HG03045 (cell line): ENCODE measurements around the gene AAK1.
"Not testable (repeated sequence)": the region's sequence is repeated elsewhere in the genome, so short reads cannot be mapped to it uniquely, and the experiment has no call there.

Experiments
- ATAC-seq: cut with Tn5 transposase; IDR thresholded peaks from one replicate; pipeline ENCODE4 v1.9.1; 2021; ENCODE audit warnings: mild to moderate bottlenecking, moderate library complexity; ENCODE audit not compliant: unreplicated experiment

AAK1 gene

DNA sequence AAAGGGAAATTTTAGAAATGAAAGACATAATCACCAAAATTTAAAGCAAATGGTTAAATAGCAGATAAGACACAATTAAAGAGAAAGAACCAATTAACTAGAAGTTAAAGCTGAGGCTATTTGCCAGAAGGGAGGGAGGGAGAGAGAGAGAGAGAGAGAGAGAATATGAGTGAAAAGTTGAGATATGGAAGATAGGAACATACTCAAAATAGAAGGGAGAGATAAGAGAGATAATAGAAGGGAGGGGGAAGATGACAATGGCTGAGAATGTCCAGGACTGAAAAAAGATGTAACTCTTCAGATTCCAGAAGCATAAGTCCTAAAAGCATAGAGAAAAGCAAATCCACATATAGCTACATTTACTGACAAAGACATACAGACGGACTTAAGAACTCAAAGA, 17.1 kb upstream of the AAK1 start:
- ATAC-seq, result no peak

DNA sequence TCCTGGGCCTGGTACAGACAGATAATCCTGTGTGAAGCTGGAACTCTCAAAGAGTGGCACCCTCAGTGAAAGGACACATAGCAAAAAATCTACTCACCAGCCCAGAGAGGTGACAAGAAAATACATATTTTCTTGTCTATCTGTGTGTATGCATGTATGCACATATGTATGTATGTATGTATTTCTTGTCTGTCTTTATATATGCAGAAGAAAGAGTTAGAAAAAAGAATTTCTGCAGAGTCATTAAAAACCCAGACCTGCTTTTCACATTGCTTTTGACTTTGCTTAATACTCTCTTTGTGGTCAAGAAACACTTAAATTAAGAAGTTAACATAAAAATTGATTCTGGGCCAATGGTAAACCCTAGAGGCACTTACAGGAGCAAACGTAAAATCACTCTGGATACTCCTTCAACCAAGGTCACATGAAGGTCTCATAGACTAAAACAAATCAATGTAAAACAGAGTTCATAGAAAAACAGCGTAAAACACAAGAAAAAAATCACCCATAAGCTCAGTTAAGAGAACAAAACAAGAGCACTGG, 16.5 kb upstream of the AAK1 start:
- no peak for ATAC-seq

DNA sequence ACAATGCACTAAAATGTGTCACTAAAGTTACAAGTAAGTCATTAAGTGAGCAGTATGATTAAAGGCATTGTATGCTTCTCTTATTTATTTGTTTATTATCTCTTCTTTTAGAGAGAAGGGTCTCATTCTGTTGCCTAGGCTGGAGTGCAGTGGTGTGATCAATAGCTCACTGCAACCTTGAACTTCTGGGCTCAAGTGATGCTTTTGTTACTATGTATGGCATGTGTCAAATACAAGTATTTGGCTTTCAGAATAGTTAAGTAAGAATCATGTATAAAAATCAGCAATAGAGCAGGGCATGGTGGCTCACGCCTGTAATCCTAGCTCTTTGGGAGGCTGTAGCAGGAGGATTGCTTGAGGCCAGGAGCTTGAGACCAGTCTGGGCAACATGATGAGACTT, 15.8 kb upstream of the AAK1 start:
- ATAC-seq, result no peak

DNA sequence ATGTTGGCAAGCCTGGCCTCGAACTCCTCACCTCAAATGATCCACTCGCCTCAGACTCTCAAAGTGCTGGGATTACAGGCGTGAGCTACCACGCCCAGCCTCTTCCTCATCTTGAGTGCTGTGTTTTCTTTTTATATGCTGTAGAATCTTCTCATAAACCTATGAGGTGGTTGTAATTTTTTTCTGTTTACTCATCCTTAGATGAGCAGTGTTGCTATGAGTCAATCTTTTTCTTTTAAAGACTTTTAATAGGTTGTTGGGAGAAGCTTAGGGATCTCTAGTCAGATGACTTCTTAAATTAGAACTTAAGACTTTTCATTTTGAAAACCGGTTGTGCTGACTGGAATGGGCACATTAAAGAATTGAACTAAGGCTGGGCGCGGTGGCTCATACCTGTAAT, 8.7 kb upstream of the AAK1 start:
- ATAC-seq, result no peak

DNA sequence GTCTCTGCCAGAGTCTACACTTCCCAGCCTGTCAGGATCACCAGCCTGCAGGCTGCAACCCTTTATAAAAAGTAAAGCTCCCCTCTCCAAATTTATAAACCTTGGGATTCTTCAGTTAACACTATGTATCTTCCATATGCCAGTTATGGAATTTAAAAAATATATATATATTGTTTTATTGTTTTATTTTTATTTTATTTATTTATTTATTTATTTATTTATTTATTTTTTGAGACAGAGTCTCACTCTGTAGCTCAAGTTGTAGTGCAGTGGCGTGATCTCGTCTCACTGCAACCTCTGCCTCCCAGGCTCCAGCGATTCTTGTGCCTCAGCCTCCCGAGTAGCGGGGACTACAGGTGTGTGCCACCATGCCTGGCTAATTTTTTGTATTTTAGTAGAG, 3.7 kb upstream of the AAK1 start:
- not testable (repeated sequence) for ATAC-seq

DNA sequence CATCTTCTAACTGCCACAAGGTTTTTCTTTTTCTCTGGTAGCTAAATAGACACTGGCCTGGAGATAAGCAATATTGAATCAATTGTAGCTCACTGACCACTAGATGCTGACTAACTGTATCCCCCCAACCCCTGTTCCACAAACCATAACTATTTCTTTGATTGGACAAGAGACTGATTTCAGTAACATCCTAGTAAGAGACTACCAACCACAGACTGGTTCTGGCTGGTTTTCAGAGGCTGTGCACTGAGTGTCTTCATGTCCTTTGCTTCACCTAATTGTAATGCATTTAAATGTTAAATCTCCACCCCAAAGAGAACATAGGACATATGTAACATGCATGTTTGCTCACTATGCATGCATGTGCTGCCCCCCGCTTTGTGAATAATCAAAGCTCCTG, 3.2 kb upstream of the AAK1 start:
- no peak for ATAC-seq

DNA sequence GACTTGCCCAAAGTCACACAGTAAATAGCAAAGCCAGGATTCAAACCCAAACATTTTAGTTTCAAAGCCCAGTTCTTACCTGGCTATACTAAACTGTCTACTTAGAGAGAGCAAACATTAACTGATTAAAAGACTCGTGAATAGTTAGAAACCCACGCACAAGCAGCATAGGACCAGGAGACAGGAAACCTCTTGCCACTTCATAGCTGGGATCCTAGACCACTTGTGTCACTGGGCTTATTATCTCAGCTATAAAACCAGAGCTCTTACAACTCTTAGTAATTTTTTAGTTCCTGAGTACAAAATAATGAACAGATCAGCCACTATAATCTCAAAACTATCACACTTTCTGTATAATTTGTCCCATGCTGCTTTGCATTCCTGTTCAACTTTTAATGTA, 2.4 kb upstream of the AAK1 start:
- no peak for ATAC-seq

DNA sequence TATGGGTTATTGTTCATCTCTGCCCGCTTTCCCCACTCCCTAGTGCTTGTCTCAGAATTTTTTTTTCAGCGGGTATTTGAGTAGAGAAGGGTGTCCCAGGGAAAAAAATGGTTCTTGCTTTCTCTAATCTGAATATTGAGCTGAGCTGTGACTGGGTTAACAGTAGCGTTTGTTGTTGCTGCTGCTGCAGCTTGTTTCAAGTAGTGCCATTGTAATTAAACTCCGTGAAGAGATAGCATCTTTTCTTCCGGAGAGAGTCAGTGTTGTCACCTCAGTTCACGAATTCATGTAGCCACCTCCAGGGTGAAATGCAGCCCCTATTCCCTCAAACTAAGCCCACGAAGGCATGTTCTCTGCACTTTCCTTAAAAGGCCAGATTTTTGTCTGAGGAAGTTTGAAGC, 1.5 kb upstream of the AAK1 start:
- no peak for ATAC-seq

DNA sequence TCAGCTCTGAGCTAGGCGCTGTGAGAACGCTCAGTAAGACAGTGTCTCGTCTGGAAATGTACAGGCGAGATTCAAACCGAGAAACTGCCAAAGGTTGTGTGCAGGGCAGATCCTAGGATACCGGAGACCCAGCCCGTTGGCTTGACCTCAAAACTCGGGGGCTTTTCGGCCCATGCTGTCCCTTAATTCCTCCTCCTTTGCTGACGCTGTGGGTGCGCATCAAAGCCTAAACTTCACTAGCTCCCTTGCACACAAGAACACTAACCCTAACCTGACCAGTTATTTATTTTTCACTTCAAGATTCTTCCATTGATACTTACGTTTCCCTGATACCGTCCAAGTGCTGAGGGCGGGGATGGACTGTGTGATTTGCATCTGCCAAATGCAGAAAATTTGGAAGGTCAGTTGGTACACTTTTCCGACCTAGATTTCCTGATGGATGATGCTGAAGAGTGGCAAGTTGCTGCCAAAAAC, 1.0 kb upstream of the AAK1 start:
- no peak for ATAC-seq

DNA sequence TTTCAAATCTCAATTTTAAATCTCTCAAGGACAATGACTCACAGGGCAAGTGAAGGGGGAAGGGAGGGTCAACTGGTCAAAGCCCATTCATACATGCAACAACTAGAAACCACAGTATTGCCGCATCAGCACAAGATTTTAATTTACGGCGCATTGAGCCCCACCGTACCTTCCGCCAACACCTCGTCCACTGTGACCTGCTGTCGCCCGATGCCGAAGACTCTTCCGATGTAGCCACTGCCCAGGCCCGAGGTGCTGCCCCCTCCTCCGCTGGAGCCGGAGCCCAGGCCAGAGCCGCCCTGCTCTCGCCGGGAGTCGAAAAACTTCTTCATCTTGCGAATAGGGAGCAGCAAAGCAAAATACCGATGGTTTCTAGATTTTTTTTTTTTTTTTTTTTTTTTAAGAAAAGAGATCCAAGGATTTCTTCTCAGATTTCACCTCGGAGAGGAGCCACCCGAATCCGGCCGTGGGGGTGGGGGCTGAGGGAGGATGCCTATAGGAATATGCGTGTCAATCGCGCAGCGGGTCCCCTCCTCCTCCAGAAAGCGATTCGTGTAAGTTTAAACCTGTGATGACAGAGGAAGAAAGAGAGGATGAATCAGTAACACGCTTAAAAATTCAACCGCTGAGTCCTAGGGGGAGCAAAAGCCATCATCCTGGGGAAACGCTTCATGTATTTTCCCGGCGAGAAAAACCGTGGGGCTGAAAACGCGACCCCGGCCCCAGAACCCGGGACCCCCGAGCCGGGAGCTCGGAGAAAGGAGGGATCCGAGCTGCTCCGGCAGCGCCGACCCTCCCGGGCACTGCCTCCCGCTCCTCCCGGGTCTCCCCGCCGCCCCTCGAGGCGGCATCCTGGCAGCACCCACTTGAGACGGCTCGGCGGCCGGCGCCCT, 584 bp downstream of the AAK1 start:
- ATAC-seq, result no peak

DNA sequence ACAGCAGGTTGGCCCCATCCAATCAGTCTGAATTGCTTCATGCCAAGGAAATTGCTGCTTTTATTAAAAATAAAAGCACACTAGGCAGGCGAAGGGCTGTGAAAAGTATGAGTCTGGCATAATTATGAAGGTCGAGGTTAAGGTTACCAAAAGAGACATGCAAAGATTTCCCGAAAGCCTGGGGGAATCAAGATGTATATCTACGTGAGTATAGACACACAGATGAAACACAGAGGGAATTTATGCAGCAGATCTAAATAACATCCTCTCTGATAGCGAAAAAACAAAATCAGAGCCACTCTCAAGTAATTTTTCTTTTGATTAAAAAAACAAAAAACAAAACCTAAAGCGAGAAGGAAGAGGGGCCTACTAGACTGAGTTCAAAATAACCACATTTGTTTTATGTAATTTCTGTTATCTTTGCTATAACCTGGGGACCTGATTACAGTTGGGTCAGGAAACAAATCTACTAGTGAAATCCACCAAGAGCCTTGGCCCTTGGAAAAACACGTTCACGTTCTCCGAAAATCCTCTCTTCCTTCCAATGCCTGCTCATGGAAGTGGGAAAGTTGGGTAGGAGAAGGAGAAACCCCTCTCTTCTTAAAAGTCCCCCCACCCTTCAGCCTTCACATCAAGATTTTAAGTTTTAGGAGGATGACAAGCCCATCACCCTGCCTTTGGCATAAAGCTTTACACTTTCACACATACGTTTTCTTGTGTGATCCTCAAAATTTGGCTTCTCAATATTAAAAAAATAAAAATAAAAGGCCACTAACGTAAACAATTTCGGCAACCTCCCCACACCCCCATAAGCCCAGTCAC, 1.4 kb downstream of the AAK1 start:
- ATAC-seq, result no peak

DNA sequence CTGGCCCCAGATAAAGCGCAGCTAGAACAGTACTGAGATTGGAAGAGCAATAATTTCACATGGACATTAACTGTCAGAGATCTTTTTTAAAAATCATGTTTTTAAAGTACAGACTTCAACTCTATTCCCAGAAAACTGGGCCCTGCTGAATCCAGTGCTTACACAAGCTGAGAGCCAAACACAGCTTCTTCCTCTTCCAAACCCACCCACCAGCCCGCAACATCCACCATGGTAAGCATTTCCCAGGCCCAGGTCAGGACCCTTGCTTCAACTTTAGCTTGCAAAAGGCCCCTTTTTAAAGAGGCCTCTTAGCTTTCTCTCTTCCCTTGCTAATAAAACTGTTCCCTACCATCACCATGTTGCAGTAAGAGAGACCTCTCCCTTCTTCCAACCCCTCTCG, 2.1 kb downstream of the AAK1 start:
- ATAC-seq, result no peak

DNA sequence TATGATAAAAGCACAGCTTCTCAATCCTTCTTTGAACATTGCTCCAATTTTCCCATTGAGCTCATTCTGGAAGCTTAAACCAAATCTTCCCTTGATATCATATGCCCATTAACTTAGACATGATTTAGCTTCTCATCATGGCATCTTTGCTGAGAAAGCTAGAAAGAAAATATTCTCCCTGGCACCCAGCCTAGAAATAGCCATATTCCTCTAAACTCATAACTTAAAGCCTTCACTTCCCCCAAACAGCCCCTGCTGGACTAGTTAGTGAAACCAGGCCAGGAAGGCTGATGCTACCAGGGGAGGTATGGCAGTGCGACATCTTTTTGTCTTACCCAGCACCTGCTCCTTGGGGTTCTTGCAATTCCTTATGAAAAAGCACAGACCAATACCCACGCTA, 4.3 kb downstream of the AAK1 start:
- ATAC-seq, result no peak

DNA sequence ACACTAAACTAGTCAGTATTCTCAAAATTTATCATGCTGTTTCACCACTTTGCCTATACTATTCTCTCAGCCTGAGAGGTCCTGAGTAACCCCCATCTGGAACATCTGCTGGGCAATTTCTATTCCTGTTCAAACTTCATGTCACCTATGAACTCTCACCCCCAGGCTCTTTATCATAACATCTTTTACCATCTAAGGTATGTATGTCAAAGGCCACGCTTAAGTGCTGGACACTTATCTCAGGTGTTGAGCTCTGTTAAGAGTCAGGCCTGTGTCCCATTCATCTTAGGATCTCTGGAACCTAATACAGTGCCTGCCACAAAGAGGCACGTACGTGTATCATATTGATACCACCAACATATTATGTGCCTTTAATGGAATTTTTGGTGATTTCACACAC, 4.9 kb downstream of the AAK1 start:
- no peak for ATAC-seq

DNA sequence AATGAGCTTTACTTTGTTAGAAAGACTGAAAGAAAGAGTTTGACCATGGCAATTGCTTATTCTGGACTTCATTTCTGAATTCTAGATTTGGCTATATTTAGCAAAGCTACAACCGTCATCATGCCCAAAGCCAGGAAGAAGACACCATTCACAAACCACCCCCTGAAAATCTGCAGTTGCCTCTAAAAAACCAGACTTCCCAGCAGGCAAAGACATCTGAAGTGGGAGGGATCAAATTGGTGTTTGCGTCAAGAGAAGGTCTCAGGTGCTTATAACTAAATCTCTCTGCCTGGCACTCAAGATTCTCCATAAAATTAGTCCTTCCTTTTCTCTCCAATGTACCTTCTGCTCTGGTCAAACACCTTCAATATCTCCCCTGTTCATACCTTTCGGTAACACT, 5.6 kb downstream of the AAK1 start:
- ATAC-seq, result no peak

DNA sequence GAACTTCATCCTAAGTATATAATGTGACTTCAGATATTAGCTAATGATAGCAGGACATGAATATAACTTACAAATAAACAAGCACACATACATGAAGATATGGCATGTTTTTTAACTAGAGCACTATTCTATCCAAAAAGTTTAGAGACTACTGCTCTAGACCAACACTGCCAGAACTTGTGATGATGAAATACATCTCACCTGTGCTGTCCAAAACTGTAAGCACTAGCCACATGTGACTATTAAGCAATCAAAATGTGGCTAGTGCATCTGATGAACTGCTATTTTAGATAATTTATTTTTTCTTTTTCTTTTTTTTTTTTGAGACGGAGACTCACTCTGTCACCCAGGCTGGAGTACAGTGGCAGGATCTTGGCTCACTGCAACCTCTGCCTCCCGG, 7.1 kb downstream of the AAK1 start:
- ATAC-seq, result no peak

DNA sequence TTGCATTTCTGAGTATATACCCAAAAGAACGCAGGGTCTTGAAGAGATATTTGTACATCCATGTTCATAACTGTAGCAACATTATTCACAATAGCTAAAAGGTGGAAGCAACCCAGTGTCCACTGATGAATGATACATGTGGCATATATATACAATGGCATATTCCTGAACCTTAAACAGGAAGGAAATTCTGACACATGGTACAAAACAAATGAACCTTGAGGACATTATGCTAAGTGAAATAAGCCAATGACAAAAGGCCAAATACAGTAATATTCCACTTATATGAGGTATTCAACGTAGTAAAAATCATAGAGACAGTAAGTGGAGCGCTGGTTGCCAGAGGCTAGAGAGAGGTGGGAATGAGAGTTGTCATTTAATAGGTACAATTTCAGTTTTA, 8.1 kb downstream of the AAK1 start:
- ATAC-seq, result no peak

DNA sequence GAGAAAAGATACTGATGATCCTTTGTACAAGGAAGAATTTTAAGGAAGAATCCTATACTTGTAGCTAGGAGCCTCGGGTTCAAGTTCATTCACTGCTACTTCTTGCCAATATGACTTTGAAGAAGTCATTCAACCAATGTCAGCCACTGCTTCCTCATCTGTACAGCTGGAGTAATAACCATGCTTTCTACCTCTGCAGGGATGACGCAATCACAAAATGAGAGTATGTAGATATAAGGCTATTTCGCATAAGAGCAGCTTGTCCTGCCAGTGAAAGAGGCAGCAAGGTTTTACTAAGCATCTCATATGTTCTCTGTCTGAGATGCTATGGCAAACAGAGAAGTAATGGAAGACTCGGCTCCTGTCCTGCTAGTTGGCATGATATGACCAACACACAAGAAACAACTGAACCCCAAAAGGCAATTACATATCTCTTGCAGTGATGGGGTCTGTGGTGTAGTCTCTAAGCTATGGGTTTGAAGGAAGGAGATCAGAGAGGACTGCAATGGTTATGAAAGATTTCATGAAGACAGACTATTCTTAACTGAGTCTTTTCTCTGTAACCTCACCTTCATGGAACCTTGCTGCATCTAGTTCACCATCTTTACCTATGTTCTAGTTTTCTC, 9.2 kb downstream of the AAK1 start:
- ATAC-seq, result no peak

DNA sequence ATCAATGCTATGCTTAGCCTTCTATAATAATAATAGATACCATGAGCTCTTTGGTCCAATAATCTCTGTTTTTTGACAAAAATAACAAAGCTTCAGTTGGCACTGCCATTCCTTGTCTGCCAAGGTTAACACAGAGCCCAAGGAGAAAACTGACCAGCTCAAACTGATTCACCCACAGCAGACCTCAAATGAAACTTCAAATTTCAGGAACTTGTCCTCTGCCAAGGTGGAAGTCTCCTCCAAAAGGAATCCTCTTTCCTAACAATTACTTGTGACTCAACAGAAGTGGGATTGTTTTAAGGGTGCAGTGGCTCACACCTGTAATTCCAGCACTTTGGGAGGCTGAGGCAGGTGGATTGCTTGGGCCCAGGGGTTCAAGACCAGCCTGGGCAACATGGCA, 12.1 kb downstream of the AAK1 start:
- no peak for ATAC-seq

DNA sequence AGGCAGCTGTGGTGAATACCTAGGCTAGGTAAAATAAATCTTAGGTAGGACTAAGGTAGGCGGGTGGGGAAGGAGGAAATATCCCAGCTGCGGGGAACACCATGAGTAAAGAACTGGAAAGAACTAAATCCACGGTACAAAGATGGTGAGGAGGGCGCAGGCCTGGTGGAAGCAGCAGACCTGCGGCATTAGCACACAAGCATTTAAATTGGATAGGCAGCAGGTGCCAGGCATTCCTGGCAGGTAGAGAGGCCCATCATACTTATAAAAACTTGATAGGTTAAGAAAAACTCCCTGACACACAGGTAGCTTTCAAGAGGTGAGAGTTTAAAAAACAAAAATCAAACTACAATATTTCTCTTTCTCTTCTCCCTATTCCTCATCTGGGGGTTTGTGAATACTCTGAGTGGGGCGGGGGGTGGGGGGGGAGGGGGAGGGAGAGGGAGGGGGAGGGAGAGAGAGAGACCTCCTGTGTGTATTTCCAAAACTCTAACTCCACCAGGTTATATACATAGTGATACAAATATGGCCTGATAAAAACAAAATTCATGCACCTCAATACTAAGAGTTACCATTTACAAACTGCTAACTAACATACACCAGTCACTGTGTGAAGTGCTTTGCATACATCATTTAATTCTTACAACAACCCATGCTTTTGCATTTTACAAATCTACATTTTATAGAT, 13.5 kb downstream of the AAK1 start:
- no peak for ATAC-seq
